Fibroblast of the aortic adventitia (primary cell): ENCODE measurements around the gene SFTA2. TPM values are rescaled to one million over a fixed set of nuclear protein-coding genes. Genes with fewer than 3 reads are reported as not detected.
"Not testable (repeated sequence)": the region's sequence is repeated elsewhere in the genome, so short reads cannot be mapped to it uniquely, and the experiment has no call there.

Source experiments
- DNase-seq: peaks from one replicate; pipeline ENCODE4 v3.0.0-alpha.2; 2010; ENCODE audit warnings: low read depth
- H3K4me3 ChIP-seq: 2 replicates; pipeline ENCODE4 v1.5.1; 2011; ENCODE audit warnings: low read depth, mild to moderate bottlenecking, control low read depth, low read length, moderate library complexity
- CTCF ChIP-seq: IDR thresholded peaks from 2 replicates; pipeline ENCODE4 v1.5.1; 2011; ENCODE audit warnings: mild to moderate bottlenecking, low read length, control low read depth, inconsistent platforms; ENCODE audit not compliant: insufficient read depth
- total RNA-seq: library from RNA; depleted of rRNA; stranded (reverse); fragments of >200 nt; gene quantifications from 2 replicates; pipeline ENCODE4 v1.2.3, GENCODE V29; 2012; ENCODE audit warnings: low replicate concordance

Gene SFTA2
- total RNA-seq: not detected in 2 replicates

- TF ChIP-seq CTCF: no peak
- H3K4me3 ChIP-seq: no peak within 1 kb of the TSS
- no peak for DNase-seq
Measured at GRCh38 chr6:30931969-30932645, at the start of gene SFTA2. TSS of gene SFTA2 (minus strand) at chr6:30932170. CDS start at chr6:30932096, 74 bp downstream.

- no peak for DNase-seq
- H3K4me3 ChIP-seq: no peak overlapping the region
- TF ChIP-seq CTCF: no peak
Measured at GRCh38 chr6:30979690-30980089, 47.7 kb upstream of the SFTA2 start.

- no peak for TF ChIP-seq CTCF
- no peak for DNase-seq
- H3K4me3 ChIP-seq: no peak overlapping the region
Measured at GRCh38 chr6:30979141-30979540, 47.2 kb upstream of the SFTA2 start.

- H3K4me3 ChIP-seq: no peak overlapping the region
- TF ChIP-seq CTCF: no peak
- DNase-seq: no peak
Measured at GRCh38 chr6:30974490-30975252, 42.7 kb upstream of the SFTA2 start.

GRCh38 chr6:30972816-30973215, 40.8 kb upstream of the SFTA2 start:
- DNase-seq: no peak
- TF ChIP-seq CTCF: no peak
- no peak overlapping the region for H3K4me3 ChIP-seq

- TF ChIP-seq CTCF: no peak
- H3K4me3 ChIP-seq: no peak overlapping the region
- no peak for DNase-seq
Measured at GRCh38 chr6:30970946-30971345, 39.0 kb upstream of the SFTA2 start.

GRCh38 chr6:30969171-30969570, 37.2 kb upstream of the SFTA2 start:
- DNase-seq, H3K4me3 ChIP-seq: not testable (repeated sequence)
